HEK293T (cell line): Measurements from ENCODE around the gene CAMK1D.
A peak's percentile ranks its signal among the peaks of the same experiment; 100 is the strongest.
"Not testable (repeated sequence)": the region's sequence is repeated elsewhere in the genome, so short reads cannot be mapped to it uniquely, and the experiment has no call there.

Experiments
- CTCF ChIA-PET: fragments of 350-600 bp; formaldehyde crosslinking; extraction: SDS; loops from one replicate; lab custom pipeline; 2021; ENCODE audit warnings: antibody characterized with exemption, inconsistent platforms; lab: Yijun Ruan, JAX
- POLR2A ChIA-PET: fragments of 350-600 bp; formaldehyde crosslinking; extraction: SDS; loops from one replicate; lab custom pipeline; 2020; ENCODE audit warnings: antibody characterized with exemption, inconsistent platforms; lab: Yijun Ruan, JAX
- DNase-seq: peaks from one replicate; pipeline ENCODE4 v3.0.0; 2012; ENCODE audit warnings: mixed read lengths; ENCODE audit errors: extremely low spot score
- ARNT ChIP-seq: fragments of 450-650 bp; IDR thresholded peaks from 2 replicates; pipeline ENCODE4 v1.6.1; 2017; ENCODE audit warnings: mild to moderate bottlenecking
- BHLHE40 ChIP-seq: fragments of 450-650 bp; IDR thresholded peaks from 2 replicates; pipeline ENCODE4 v1.6.1; 2016; ENCODE audit warnings: mild to moderate bottlenecking, moderate library complexity, borderline replicate concordance
- CTBP1 ChIP-seq: fragments of 450-650 bp; IDR thresholded peaks from 2 replicates; pipeline ENCODE4 v1.6.1; 2016; ENCODE audit warnings: borderline replicate concordance
- ELF4 ChIP-seq: fragments of 450-650 bp; IDR thresholded peaks from 2 replicates; pipeline ENCODE4 v1.6.1; 2017; ENCODE audit warnings: antibody characterized with exemption
- FOXA1 ChIP-seq: fragments of 450-650 bp; IDR thresholded peaks from 2 replicates; pipeline ENCODE4 v1.6.1; 2016; ENCODE audit warnings: mild to moderate bottlenecking
- FOXK2 ChIP-seq: fragments of 450-650 bp; IDR thresholded peaks from 2 replicates; pipeline ENCODE4 v1.6.1; 2016; ENCODE audit warnings: mild to moderate bottlenecking
- FOXM1 ChIP-seq: fragments of 450-650 bp; IDR thresholded peaks from 2 replicates; pipeline ENCODE4 v1.6.1; 2017; ENCODE audit warnings: mild to moderate bottlenecking, borderline replicate concordance
- HDGF ChIP-seq: fragments of 450-650 bp; IDR thresholded peaks from 2 replicates; pipeline ENCODE4 v1.6.1; 2017; ENCODE audit warnings: antibody characterized with exemption, borderline replicate concordance
- L3MBTL2 ChIP-seq: fragments of 450-650 bp; conservative IDR thresholded peaks from 2 replicates; pipeline ENCODE4 v1.6.1; 2016; ENCODE audit warnings: mild to moderate bottlenecking
- LEF1 ChIP-seq: fragments of 450-650 bp; IDR thresholded peaks from 2 replicates; pipeline ENCODE4 v1.6.1; 2017; ENCODE audit warnings: mild to moderate bottlenecking, borderline replicate concordance
- NFRKB ChIP-seq: fragments of 450-650 bp; IDR thresholded peaks from 2 replicates; pipeline ENCODE4 v1.6.1; 2016; ENCODE audit warnings: mild to moderate bottlenecking, moderate library complexity
- SP1 ChIP-seq: fragments of 450-650 bp; IDR thresholded peaks from 2 replicates; pipeline ENCODE4 v1.6.1; 2017
- SUZ12 ChIP-seq: fragments of 450-650 bp; IDR thresholded peaks from 2 replicates; pipeline ENCODE4 v1.6.1; 2016; ENCODE audit warnings: mild to moderate bottlenecking
- TARDBP ChIP-seq: fragments of 450-650 bp; IDR thresholded peaks from 2 replicates; pipeline ENCODE4 v1.6.1; 2016
- ZNF384 ChIP-seq: fragments of 450-650 bp; IDR thresholded peaks from 2 replicates; pipeline ENCODE4 v1.6.1; 2016
- TF ChIP-seq, protein P1 (sequence below): fragments of 450-650 bp; IDR thresholded peaks from 2 replicates; pipeline ENCODE4 v1.6.1; 2016

CAMK1D gene

DNA sequence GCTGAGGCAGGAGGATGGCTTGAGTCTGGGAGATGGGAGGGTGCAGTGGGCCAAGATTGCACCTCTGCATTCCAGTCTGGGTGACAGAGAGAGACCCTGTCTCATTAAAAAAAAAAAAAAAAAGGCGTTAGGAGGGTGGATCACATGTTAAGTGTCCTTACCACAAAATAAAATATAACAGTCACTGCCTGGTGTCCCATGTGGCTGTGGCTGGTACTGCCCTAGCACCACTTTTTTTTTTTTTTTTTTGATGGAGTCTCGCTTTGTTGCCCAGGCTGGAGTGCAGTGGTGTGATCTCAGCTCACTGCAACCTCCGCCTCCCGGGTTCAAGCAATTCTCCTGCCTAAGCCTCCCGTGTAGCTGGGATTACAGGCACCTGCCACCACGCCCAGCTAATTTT lies 460.7 kb downstream of the CAMK1D start:
- peak; percentile 26 for DNase-seq
- CTCF ChIA-PET, result interaction anchor here (1.4 kb wide), 1 partner anchor 28 kb away, joined by 4 read pairs; no protein-coding TSS in a partner anchor
- POLR2A ChIA-PET, result not testable (repeated sequence)

DNA sequence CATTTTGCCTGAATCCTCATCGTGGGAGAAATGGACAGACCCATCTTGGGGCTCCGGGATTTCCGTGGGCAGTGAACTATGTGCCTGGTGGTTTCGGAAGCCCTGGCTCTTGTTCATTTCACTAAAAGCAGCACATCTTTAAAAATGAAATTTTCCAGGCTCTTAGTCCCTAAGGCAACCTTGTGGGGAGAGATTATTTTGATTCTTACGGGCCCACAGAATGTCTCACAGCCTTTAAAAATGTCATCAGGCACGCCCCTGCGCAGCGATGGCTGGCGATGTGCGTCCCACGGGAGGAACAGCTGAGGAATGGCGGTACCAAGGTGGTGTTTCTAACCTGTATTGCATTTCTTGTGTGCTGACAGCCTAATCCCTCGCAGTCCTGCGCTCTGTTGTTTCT lies 462.5 kb downstream of the CAMK1D start:
- TF ChIP-seq LEF1, result no peak
- no peak for TF ChIP-seq ARNT
- no peak for TF ChIP-seq ELF4
- TF ChIP-seq BHLHE40, result no peak
- no peak for TF ChIP-seq CTBP1
- no peak for DNase-seq
- CTCF ChIA-PET, result no interaction called here
- POLR2A ChIA-PET, result no interaction called here

More for the DNA sequence above, 460.7 kb downstream of the CAMK1D start:
- TF ChIP-seq ZNF384, result peak; percentile 80

DNA sequence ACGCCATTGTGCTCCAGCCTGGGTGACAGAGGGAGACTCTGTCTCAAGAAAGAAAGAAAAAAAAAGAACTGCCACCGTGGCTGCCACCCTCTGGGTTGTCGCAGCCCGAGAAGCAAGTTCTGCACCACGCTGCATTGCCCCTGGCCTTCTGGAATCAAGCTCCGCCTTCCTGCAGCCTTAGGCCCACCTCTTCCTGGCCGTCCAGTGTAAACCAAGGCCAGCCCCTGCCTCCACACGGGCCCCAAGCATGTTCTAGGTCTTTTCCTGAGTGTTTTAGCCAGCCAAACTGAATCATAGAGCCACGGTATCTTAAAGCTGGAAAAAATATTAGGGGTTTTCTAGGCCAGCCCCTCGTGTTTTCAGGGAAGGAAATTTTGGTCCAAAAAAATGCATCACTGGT lies 463.2 kb downstream of the CAMK1D start:
- TF ChIP-seq ZNF384 (no peak), ELF4 (no peak), TARDBP (no peak), HDGF (no peak)
- ChIA-PET CTCF (no interaction called here), POLR2A (no interaction called here)
- DNase-seq, result no peak

DNA sequence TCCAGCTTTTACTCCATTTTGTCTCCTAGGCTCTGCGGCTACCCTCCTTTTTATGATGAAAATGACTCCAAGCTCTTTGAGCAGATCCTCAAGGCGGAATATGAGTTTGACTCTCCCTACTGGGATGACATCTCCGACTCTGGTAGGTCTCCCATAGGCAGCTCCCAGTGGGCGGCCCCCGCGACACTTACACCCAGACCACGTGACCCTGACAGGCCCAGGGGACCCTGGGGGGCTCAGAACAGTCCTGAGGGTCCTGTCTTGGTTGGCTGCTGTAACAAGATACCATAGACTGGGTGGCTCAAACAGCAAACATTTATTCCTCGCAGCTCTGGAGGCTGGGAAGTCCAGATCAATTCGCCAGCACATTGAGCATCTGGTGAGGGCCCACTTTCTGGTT lies 464.8 kb downstream of the CAMK1D start:
- TF ChIP-seq LEF1 (no peak), HDGF (no peak)
- ChIA-PET CTCF (no interaction called here), POLR2A (no interaction called here)
- DNase-seq, result no peak

DNA sequence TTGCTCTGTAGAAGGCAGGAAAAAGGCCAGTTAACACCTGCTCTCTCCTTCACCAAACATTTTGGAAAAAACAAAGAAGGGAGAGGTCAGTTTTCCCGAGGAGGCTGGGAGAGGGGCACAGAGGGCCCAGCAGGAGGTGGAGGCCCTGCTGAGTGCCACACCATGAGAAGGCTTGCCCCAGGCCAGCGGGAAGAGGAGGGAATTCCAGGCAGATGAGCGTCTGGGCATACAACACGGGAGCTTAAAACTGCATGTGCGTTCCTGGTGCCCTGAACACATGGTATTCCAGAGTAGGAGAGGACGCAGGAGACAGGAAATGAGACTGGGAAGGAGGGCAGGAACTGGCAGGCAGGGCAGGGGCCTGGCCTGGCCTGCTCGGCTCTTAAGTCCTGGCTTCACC lies 469.7 kb downstream of the CAMK1D start:
- CTCF ChIA-PET, result interaction anchor here (0.6 kb wide), 1 partner anchor 36 kb away, joined by 3 read pairs; no protein-coding TSS in a partner anchor
- POLR2A ChIA-PET, result no interaction called here
- DNase-seq, result no peak
- TF ChIP-seq TARDBP, result no peak
- no peak for TF ChIP-seq CTBP1
- no peak for TF ChIP-seq ARNT
- no peak for TF ChIP-seq SUZ12
- no peak for TF ChIP-seq SP1
- no peak for TF ChIP-seq ZNF384
- TF ChIP-seq L3MBTL2, result no peak
- no peak for TF ChIP-seq BHLHE40
- TF ChIP-seq, protein P1, sequence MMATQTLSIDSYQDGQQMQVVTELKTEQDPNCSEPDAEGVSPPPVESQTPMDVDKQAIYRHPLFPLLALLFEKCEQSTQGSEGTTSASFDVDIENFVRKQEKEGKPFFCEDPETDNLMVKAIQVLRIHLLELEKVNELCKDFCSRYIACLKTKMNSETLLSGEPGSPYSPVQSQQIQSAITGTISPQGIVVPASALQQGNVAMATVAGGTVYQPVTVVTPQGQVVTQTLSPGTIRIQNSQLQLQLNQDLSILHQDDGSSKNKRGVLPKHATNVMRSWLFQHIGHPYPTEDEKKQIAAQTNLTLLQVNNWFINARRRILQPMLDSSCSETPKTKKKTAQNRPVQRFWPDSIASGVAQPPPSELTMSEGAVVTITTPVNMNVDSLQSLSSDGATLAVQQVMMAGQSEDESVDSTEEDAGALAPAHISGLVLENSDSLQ, result no peak
- no peak for TF ChIP-seq FOXA1
- TF ChIP-seq HDGF, result no peak
- no peak for TF ChIP-seq LEF1

DNA sequence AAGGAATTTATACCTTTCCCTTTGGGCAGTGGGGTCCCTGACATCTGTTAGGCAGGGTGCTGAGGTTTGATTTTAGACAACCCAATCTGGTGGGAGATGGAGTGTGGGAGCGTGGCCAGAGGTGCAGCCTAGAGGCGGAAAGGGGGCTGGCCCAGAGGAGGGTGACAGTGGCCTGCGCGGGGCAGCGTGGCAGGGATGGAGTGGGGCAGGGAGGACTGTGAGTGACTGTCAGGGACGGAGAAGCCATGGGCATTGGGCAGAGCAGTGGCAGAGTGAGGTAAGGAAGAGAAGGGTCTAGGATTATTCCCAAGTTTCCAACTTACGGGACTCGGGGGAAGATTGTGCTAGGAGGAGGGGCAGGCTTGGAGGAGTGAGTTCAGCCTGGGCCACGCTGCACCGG lies 470.3 kb downstream of the CAMK1D start:
- POLR2A ChIA-PET, result no interaction called here
- CTCF ChIA-PET, result no interaction called here
- TF ChIP-seq TARDBP (no peak), BHLHE40 (no peak)
- DNase-seq, result no peak

DNA sequence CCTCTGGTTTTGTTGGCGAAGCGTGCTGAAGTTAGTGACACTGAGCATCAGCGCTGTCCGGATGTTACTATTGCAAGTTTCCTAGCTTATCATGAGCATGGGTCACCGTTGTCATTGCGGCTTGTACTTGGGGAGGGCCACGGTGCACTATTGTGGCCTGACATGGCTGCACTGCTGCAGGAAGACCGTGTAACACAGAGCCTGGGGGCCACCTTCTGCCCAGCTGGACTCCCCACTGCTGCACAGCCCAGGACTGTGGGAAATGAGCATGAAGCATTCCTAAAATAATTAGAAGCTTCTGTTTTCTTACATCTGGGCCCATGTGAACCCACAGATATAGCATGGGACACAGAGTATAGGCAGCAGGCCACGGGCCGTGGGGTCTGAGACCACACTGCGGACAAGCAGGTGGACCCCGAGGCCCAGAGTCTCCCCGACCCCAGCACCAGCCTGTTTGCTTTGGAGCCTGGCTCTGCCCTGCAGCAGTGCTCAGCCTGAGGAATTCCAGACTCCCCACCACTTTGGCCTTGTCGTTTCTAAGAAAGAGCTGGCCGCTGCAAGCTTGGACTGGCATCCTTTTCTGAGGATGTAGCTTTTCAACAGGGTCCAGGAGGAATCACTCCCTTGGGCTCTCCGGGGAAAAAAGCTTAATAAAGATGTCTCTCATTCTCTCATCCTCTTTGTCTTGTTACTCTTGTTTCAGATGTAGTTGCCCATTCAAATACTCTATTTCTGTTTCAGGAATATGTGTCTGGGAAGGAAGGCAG lies 473.0 kb downstream of the CAMK1D start:
- TF ChIP-seq ARNT (no peak), HDGF (no peak), FOXA1 (no peak), ELF4 (no peak), BHLHE40 (no peak), CTBP1 (no peak), SUZ12 (no peak), TARDBP (no peak), SP1 (no peak), LEF1 (no peak), FOXK2 (no peak), L3MBTL2 (no peak), ZNF384 (no peak), FOXM1 (no peak), NFRKB (no peak)
- TF ChIP-seq, protein P1, result no peak
- POLR2A ChIA-PET, result no interaction called here
- CTCF ChIA-PET, result no interaction called here
- no peak for DNase-seq

DNA sequence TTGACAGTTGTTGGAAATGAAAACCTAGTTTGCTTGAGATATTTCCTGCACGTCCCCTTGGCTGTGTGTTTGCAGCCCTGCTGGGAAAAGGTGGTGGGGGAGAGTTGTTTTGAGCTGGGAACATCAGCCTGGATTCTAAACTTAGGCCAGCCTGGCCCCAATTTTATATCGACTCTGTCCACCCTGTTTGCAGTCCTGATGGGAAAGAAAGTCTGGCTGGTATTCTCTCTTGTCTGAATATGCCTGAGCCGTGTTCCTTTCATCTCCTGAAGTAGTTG lies 473.5 kb downstream of the CAMK1D start:
- TF ChIP-seq FOXK2 (no peak), SP1 (no peak), ZNF384 (no peak), LEF1 (no peak), ARNT (no peak), CTBP1 (no peak), HDGF (no peak), BHLHE40 (no peak), FOXM1 (no peak)
- TF ChIP-seq, protein P1, result no peak

More for the DNA sequence above, 473.5 kb downstream of the CAMK1D start:
- ChIA-PET CTCF (no interaction called here), POLR2A (no interaction called here)
- no peak for DNase-seq
